ENCODE data around the gene ANKS6. TPM values are rescaled to one million over a fixed set of nuclear protein-coding genes. Genes with fewer than 3 reads are reported as not detected.

ANKS6 gene
- total and polyA plus RNA-seq, 4 donors: 16.7 to 35.5 (median 25.0) TPM

- peaks cover 0 to 4% (median 0%) of the 10 kb centered on the region in 4 donors for H3K36me3 ChIP-seq (ENCODE audit: control insufficient read depth in 4 of 4, insufficient read depth in 4 of 4, low read length in 4 of 4)
- H3K4me1 ChIP-seq (ENCODE audit: control insufficient read depth in 5 of 5, insufficient read depth in 5 of 5, low read length in 5 of 5): peaks cover 0 to 5% (median 0%) of the 10 kb centered on the region in 5 donors
- WGBS, 2 donors: 95 to 97% methylated on average over 4 of the region's 4 CpGs
- no peaks in the 10 kb centered on the region for H3K9me3 ChIP-seq (ENCODE audit: control insufficient read depth in 4 of 4, insufficient read depth in 3 of 4, low read length in 3 of 4)
- H3K9ac ChIP-seq (ENCODE audit: insufficient read depth in 1 of 2, low read length in 2 of 2): no peak overlapping the region
- H3K4me3 ChIP-seq: no peak overlapping the region
- ATAC-seq (ENCODE audit: insufficient read depth, low FRiP score) (no peak), DNase-seq (no peak)
- TF ChIP-seq, protein P1, sequence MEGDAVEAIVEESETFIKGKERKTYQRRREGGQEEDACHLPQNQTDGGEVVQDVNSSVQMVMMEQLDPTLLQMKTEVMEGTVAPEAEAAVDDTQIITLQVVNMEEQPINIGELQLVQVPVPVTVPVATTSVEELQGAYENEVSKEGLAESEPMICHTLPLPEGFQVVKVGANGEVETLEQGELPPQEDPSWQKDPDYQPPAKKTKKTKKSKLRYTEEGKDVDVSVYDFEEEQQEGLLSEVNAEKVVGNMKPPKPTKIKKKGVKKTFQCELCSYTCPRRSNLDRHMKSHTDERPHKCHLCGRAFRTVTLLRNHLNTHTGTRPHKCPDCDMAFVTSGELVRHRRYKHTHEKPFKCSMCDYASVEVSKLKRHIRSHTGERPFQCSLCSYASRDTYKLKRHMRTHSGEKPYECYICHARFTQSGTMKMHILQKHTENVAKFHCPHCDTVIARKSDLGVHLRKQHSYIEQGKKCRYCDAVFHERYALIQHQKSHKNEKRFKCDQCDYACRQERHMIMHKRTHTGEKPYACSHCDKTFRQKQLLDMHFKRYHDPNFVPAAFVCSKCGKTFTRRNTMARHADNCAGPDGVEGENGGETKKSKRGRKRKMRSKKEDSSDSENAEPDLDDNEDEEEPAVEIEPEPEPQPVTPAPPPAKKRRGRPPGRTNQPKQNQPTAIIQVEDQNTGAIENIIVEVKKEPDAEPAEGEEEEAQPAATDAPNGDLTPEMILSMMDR (IDR thresholded peaks at IDR 0.05; ENCODE audit: control extremely low read depth, extremely low read depth): no peak
- H3K27me3 ChIP-seq (ENCODE audit: control insufficient read depth in 3 of 3, insufficient read depth in 3 of 3, low read length in 2 of 3): no peaks in the 10 kb centered on the region
- H3K27ac ChIP-seq (ENCODE audit: low read depth in 1 of 2, low read length in 1 of 2): no peak overlapping the region
Measured at GRCh38 chr9:98837516-98837915, 41.2 kb upstream of the ANKS6 start.

DNA sequence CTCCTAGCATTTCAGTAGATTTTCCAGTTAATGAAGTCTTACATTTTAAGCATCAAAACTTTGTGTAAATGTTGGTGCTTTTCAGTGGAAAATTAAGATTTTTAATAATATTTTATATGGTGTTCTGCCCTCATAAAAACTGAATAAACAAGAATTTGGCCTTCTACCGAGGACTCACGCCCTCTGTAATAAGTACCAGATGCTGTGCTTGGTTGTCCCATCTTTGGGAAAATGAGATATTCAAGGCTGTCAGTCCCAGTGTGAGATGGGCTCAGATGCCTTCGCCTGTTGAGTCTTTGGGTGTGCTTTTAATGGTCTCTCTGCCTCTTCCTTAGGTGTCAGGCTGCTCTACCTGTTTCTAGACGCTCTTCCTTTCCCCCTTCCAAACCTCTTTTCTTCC, 39.9 kb upstream of the ANKS6 start:
- no peaks in the 10 kb centered on the region for H3K9me3 ChIP-seq (ENCODE audit: control insufficient read depth in 4 of 4, insufficient read depth in 3 of 4, low read length in 3 of 4)
- peaks cover 0 to 4% (median 0%) of the 10 kb centered on the region in 4 donors for H3K36me3 ChIP-seq (ENCODE audit: control insufficient read depth in 4 of 4, insufficient read depth in 4 of 4, low read length in 4 of 4)
- no peak for DNase-seq
- H3K4me3 ChIP-seq: no peak overlapping the region
- no peak overlapping the region for H3K9ac ChIP-seq (ENCODE audit: insufficient read depth in 1 of 2, low read length in 2 of 2)
- no peak for ATAC-seq (ENCODE audit: insufficient read depth, low FRiP score)
- no peaks in the 10 kb centered on the region for H3K27me3 ChIP-seq (ENCODE audit: control insufficient read depth in 3 of 3, insufficient read depth in 3 of 3, low read length in 2 of 3)
- WGBS, 2 donors: 96% methylated on average over 4 of the region's 4 CpGs
- H3K27ac ChIP-seq (ENCODE audit: low read depth in 1 of 2, low read length in 1 of 2): no peak overlapping the region
- TF ChIP-seq, protein P1 (IDR thresholded peaks at IDR 0.05; ENCODE audit: control extremely low read depth, extremely low read depth): no peak
- peaks cover 0 to 5% (median 0%) of the 10 kb centered on the region in 5 donors for H3K4me1 ChIP-seq (ENCODE audit: control insufficient read depth in 5 of 5, insufficient read depth in 5 of 5, low read length in 5 of 5)

DNA sequence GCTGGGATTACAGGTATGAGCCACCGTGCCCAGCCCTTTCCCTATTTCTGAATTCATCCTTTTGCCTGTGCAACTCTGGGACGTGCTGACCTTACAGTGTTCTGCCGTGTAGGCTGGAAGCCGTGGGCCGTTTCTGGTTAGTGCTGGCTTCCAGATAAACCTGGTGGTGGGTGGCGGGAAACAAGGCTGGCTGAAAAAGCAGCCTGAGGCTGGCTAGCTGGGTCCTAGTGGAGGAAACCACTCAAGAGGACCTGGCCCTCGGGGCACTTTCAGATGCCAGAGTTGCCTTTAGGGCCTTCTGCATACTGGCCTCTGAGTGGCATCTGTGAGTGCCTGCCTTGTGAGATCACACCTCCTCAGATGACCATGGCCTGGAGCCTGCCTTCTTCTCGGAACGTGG, 38.0 kb upstream of the ANKS6 start:
- Histone ChIP-seq H3K36me3 (ENCODE audit: control insufficient read depth in 4 of 4, insufficient read depth in 4 of 4, low read length in 4 of 4) (peaks cover 0 to 3% (median 0%) of the 10 kb centered on the region in 4 donors), H3K27me3 (ENCODE audit: control insufficient read depth in 3 of 3, insufficient read depth in 3 of 3, low read length in 2 of 3) (no peaks in the 10 kb centered on the region), H3K9me3 (ENCODE audit: control insufficient read depth in 4 of 4, insufficient read depth in 3 of 4, low read length in 3 of 4) (no peaks in the 10 kb centered on the region), H3K4me1 (ENCODE audit: control insufficient read depth in 5 of 5, insufficient read depth in 5 of 5, low read length in 5 of 5) (peaks cover 0 to 5% (median 0%) of the 10 kb centered on the region in 5 donors), H3K27ac (ENCODE audit: low read depth in 1 of 2, low read length in 1 of 2) (no peak overlapping the region), H3K4me3 (no peak overlapping the region), H3K9ac (ENCODE audit: insufficient read depth in 1 of 2, low read length in 2 of 2) (no peak overlapping the region)
- 92 to 99% methylated on average over 9 of the region's 9 CpGs for WGBS, 2 donors
- DNase-seq (no peak), ATAC-seq (ENCODE audit: insufficient read depth, low FRiP score) (no peak)
- TF ChIP-seq, protein P1 (IDR thresholded peaks at IDR 0.05; ENCODE audit: control extremely low read depth, extremely low read depth): no peak

Data from lung (tissue), 12 donors.